Islet of Langerhans (tissue), 1 donor: ENCODE results near the gene TGM4.

Source experiments
- FAIRE-seq: peaks from one replicate; lab custom pipeline; 2011; peaks lifted over from hg19 to GRCh38; lab: Jason Lieb, UNC

Gene TGM4

GRCh38 chr3:44954962-44955361, 80.6 kb downstream of the TGM4 start:
- no peak for FAIRE-seq

GRCh38 chr3:44955917-44956316, 81.5 kb downstream of the TGM4 start:
- FAIRE-seq = no peak

- no peak for FAIRE-seq
Measured at GRCh38 chr3:44957986-44958385, 83.6 kb downstream of the TGM4 start.

GRCh38 chr3:44958386-44958785, 84.0 kb downstream of the TGM4 start:
- FAIRE-seq = no peak

- FAIRE-seq = no peak
Measured at GRCh38 chr3:44960387-44961026, 86.1 kb downstream of the TGM4 start.

- FAIRE-seq = no peak
Measured at GRCh38 chr3:44961888-44962287, 87.5 kb downstream of the TGM4 start.

- no peak for FAIRE-seq
Measured at GRCh38 chr3:44962621-44963393, 88.4 kb downstream of the TGM4 start.

- FAIRE-seq = no peak
Measured at GRCh38 chr3:44963571-44964325, 89.3 kb downstream of the TGM4 start.
